Medulla oblongata (tissue), 1 donor: ENCODE data around the gene PER1.
"Not testable (repeated sequence)": the region's sequence is repeated elsewhere in the genome, so short reads cannot be mapped to it uniquely, and the experiment has no call there.

Experiments
- DNase-seq: peaks from one replicate; pipeline ENCODE4 v3.0.0-alpha.2; 2015; ENCODE audit errors: extremely low spot score

PER1 gene

DNA sequence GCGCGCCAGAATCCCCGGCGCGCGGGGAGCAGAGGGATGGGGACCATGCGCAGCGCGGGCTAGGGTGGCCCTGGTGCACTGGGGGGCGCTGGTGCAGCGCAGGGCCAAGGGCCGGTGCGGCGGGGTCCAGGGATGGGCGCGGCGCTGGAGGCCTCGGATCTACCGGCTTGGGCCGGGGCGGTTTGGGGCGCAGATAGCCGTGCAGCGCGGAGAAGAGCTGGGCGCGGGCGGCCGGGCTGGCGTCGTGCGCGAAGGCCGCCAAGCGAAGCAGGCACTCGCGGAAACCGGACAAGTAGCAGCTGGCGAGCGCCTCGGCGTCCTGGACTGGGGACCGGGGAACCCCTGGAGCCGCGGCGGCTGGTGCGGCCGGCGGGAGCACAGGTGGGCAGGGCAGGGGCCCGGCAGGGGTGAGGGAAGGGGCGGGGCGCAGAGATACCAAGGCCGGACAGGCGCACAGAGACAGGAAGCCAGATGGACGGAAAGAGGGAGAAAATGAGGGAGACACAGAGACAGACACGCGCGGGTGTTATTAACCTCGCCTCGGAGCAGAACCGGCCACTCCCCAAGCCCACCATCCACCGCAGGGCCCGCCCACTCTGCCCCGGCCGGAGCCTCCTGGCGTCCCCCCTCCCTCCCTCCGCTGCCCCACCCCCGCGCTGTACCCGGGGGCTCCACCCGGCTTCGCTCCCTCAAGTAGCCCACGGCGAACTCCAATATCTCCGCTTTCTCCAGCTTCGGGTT, 30.4 kb downstream of the PER1 start:
- peak; percentile 70 for DNase-seq

DNA sequence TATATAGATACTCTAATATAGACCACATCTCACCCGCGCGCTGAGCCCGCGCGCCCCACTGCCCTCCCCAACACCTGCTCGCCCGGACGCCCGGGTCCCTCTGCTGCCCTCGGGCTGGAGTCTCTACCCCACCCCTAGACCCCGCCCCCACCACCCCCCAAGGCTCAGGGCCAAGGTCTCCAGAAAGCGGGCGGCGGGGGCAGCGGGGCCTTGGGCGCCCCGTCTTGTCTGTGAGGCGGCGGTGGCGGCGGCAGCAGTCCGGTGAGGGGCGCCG, 30.9 kb downstream of the PER1 start:
- no peak for DNase-seq

DNA sequence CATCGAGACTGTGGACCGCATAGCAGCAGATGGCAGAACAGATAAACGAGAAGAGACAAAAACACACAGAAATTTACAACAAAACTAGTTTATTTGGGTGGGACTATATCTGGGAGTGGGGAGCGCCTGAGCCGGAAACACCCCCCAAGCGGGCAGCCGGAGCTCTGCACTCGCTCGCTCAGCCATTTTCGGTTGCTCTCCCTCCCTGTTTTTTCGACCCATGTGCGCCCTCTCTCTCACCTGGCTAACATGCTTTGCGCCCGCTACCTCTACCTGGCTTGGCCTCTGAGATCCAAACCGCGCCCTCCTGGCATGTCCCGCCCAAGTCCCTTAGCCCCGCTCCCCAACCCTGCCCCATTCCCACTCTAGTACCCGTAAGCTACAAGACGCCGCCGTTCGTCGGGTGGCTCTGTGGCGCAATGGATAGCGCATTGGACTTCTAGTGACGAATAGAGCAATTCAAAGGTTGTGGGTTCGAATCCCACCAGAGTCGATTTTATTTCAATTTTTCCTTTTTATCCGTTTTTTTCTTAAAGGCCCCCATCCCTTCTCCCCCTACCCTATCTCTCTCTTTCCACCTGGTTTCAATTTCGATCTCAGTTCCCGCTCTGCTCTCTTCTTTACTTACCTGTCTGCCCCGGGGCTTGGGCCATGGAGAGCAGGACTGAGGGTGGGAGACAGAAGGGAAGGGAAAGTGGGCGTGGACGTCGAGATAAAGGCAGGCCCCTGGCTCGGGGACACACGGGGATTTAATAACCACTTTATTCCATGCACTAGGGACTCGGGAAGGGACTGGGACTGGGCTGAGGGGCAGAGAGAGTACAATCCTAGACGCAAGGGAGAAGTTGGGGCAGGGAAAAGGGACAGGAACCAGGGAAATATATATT, 31.4 kb downstream of the PER1 start:
- DNase-seq, result peak; percentile 72

DNA sequence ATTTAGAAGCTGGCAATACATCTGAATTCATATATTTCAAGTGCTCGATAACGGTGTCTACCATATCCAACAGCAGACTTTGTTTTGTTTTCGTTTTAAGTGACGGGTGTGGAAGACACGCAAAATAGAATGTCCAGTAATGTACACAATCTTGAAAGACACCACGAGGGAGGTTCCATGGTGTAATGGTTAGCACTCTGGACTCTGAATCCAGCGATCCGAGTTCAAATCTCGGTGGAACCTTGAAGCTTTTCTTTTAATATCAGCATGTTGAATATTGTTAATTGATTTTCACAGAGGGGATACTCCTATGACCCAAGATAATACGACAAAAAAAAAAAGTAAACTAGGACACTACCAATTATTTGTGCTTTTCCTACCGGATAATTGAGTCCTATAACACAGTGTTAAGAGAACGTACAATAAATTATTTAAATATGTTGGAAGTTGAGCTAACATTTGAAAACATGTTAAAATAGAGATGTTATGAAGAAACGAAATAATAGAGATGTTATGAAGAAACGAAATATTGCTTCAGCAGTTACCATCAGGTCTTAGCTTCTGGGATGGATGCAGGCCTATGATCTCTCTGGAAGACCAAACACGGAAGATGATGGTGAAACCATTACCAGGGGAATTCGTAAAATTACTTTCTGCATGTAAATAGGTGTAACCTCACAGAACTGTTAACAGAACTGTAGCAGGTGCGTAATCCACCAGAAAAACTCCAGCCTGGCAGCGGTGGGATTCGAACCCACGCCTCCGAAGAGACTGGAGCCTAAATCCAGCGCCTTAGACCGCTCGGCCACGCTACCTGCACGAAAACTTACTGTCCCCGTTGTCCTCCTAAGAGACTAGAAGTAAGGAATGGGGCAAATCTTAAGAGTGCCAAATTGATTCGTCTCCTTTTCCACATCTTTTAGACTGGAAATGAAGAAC, 32.4 kb downstream of the PER1 start:
- peak; percentile 97 for DNase-seq

DNA sequence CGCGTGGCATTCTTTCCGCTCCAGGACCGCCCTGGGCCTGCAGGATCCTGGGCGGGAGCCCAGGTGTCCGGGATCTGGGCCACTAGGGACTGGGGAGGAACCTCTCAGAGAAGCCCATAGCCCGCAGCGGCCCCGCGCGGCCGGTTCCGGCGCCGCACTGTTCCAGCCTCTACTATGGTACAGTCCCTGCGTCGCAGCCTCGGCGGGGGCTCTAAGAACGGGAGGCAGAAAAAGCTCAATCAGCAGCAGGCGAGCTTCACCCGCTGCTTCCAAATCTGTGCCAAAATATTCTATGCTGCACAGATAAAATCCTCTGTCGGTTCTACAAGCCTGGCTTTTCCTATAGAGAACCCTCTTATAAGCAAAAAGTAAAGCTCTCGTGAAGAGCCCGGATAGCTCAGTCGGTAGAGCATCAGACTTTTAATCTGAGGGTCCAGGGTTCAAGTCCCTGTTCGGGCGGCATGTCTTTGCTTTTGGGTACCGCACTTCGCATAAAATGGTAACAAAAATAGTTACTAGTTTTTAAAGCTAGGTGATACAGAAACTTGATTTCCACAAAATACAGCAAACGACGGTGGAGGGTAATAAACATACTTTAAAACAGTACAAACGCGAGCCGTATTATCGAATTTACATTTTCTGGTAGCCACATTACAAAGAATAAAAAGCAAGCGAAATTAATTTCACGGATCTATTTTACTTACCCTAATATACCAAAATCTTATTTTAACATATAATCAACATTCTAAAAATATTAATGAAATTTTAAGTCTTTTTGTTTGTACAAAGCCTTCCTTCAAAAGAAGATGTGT, 33.2 kb downstream of the PER1 start:
- peak; percentile 92 for DNase-seq

- DNase-seq, result peak; percentile 6
These were observed 34.0 kb downstream of the PER1 start, which contains the start of gene ALOXE3 for GRCh38 chr17:8117980-8118768. Gene ALOXE3 (minus strand): TSS chr17:8118514. CDS start chr17:8117990, 524 bp downstream.

DNA sequence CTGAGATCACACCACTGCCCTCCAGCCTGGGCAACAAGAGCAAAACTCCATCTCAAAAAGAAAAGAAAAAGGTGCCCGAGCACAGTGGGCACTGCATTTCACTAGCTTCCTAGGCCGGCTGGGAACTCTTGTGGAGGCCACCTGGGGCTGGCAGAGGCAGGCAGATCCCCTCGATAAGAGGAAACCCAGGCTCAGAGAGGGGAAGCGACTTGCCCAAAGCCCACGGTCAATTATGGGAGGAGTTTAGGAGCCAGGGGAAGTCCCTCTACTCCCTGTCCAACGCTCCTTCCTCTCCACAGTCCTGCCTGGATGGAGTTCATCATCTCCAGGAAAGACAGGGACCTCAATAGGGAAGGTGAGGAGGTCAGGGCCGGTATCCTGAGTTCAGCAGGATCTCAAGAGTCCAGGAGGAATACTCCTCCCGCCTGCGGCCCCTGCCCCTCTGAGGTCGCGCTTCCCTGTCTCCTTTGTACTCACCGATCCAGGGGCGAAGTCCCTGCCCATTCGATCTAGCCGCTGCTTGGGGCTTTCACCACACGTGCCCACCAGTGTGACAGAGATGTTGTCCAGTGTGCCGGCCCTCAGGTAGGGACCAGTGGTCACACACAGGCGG, 34.7 kb downstream of the PER1 start:
- DNase-seq, result peak; percentile 10

DNA sequence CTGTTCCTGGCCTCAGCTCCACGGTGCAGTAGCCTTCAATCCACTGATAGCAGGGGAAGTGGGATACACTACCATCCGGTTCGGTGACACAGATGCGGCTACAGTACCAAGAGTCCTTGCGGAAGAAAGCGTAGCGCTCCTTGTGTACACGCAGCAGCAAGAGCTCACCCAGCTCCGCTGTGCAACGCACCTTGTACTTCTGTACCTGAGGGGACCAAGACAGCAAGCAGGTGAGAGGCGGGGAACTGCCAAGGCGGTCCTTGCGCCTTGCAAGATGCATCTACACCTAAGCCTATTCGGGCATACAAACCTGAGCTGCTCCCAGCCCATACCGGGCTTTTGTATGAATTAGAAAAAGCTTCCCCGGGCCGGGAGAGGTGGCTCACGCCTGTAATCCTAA, 35.4 kb downstream of the PER1 start:
- no peak for DNase-seq

DNA sequence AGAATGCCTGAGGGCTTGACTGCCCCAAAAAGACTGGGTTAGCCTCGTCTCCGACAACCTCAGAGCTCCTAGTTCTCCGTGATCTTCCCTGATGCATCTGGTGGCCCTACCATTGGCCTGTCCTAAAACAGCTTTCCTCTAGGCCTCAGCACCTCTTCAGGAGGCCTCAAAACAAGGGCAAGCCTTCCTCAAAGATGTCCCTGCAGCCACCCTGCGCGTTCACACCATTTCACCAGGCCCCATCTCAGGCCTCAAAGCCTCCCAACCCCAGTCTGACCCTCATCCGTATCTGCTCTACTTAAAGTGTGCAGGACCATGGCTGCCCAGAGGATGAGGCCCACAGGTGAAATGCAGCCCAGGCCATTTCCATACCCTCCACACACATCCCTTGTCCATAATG, 41.3 kb downstream of the PER1 start:
- no peak for DNase-seq

- no peak for DNase-seq
These were observed 41.8 kb downstream of the PER1 start for GRCh38 chr17:8110456-8110804.

DNA sequence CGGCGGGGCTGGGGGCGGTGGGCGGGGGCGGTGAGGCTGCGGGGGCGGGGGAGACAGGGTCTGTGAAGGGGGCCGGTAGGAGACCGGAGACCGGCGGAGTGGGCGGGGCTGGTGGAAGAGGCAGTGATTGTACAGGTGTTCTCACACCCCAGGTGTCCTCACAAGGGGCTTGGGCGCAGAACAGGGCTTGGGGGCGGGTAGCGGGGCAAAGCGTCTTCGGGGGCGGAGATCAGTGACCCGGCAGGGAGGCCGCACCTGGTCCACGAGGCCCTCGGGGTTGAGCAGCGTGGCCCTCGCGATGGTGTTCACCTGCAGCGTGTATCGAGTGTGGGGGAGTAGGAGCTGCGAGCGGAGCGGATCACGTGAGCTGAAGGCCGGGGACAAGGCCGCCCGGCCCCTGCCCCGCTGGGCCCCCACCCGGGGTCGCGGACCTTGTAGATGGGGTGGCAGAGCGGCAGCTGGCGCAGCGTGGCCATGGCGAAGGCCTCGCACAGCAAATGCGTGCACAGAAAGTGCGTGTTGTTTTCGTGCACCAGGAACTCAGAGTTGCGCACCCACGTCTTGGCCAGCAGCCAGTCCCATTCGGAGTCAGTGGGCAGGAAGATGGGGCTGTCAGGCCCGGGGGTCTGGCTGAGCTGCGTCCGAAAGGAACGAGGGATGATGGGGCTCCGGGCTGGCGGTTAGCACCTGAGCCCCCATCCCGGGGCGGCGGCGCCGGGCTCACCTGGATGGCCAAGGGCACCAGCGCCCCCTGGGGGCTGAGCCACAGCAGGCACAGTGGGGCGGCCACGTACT, 42.3 kb downstream of the PER1 start:
- no peak for DNase-seq

DNA sequence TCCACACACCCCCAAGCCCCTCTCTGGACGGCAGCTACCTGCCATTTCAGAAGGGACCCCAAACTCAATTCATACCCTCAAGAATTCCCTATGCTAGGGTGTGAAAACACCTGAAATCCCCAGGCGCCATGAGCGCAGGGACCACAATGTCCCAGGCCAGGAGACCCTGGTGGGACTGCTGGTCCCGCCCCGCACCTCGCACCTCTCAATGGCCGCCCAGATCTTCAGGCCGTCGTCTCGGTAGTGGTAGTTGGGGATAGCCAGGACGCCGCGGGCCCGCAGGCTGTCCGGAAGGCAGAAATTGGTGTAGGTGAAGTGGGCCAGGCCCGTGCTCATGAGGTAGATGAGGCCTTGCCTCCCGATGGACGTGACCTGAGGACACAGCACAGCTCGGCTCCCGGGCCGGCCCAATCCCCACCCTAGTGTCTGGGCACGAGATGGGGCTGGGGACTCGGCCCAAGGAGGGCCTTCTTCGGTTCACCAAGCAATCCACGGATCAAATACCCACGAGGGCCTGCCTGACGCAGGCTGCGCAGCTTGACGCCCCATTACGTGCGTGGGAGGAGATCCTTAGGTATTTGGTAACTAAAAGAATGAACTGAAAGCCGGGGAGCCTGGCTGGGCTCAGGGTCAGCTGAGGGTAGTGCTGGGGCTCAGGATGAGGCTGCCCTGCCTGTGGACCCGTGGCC, 43.1 kb downstream of the PER1 start:
- no peak for DNase-seq

DNA sequence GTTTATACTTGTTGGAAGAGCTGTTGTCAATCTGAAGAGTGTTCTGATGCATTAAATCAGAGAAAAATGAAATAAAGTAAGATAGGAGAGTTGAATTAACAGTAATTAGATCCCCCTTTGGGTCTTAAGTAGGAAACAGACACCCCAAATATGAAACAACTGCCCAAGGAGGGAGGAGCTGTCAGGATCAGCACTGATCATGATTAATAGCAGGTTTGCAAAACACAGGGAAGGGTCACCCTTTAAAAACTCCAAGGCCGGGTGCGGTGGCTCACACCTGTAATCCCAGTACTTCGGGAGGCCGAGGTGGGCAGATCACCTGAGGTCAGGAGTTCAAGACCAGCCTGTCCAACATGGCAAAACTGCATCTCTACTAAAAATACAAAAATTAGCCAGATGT, 45.2 kb downstream of the PER1 start:
- not testable (repeated sequence) for DNase-seq

- DNase-seq, result no peak
These were observed 46.2 kb downstream of the PER1 start for GRCh38 chr17:8105957-8106398.

DNA sequence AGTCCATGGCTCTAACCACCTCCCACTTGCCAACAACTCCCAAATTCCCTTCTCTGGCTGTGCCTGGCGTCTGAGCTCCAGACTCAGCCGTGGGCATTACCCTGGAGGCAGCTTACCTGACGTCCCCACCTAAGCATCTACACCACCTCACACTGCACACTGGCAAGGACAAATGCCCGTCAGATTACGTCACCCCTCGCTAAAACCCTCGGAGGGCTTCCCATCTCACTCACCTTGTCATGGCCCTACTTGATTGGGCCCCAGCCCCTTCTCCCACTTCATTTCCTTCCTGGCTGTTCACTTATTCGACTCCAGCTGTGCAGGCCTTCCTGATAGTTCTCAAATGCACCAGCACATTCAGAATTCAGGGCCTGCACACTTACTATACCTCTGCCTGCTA, 47.3 kb downstream of the PER1 start:
- DNase-seq, result no peak

- DNase-seq, result no peak
These were observed 48.7 kb downstream of the PER1 start for GRCh38 chr17:8103549-8103948.

DNA sequence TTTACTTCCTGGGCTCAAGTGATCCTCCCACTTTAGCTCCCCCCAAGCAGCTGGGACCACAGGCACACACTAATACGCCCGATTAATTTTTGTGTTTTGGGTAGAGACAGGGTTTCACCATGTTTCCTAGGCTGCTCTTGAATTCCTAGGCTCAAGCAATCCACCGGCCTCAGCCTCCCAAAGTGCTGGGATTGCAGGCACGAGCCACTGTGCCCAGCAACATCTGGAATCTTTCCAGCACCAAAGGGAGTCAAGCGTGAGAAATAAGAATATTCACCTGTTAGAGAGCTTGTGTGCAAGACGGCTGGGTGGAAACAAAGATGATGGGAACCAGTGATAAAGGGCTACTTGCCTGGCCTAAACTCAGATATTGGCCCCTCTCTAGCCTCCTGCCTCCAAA, 50.5 kb downstream of the PER1 start:
- no peak for DNase-seq

GRCh38 chr17:8100763-8101162, 51.4 kb downstream of the PER1 start:
- no peak for DNase-seq

- DNase-seq, result peak; percentile 12
These were observed 52.1 kb downstream of the PER1 start for GRCh38 chr17:8100111-8100510.
